ENCODE data around the gene CREM.

Gene CREM

DNA sequence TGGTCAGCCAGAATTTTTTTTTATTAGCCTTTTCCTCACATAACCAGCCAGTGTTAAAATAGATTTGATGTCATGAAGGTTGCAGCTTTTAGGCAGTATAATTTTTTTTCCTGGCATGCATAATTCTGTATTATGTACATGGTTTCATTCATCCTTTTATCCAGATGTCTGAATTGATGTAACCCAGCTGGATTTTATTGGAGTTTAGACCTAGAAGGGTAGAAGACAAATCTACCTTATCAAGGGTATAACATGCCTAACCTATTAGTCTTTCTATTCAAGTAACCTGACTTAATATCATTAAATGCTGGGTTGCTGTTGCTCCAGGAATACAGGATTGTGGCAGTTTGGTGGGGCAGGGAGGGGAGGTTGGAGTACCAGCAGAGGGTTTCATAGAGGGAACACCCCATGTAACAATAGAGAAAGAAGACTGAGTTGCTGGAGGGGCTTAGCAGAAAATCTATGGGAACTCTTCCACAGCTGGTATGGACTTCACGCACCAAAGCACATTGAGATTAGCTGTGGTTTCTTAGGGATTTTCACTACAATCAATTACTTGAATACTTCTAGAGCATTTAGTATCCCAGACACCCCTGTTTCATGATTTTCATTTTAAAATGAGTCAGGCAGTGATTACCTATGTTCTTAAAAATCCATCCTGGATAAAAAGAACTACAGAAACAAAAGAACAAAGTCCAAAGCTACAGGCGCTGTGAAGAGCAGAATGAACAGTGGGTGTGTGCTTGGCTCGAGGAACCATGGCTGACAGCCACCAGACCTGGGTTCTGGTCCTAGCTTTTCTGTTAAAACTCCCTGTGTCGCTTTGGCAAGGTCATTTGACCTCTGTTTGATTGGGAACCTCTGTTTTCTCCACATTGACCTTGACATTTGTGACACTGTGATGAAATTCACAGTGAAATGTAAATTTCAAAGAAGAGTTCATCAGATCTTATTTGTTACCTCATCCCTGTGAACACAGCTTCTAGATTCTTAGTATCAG lies 93.5 kb downstream of the CREM start:
- no peak for DNase-seq (ENCODE audit: low read depth)

DNA sequence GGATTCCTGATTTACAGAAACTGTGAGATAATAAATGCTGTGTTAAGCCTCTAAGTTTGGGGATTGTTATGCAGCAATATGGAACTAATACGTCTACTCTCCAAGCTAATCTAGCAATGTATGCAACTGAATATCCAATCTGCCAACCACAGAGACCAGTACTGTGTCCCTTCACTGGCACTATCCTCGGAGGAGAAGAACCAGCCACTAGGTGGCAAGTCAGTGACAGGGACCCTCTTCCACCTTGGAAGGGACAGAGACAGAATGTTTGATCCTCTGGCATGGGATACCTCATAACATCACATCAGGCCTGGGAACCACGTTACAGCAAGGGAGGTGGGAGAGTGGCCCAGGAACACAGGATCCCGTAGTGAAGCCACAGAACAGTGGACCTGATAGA lies 96.4 kb downstream of the CREM start:
- no peak for DNase-seq (ENCODE audit: low read depth)

DNA sequence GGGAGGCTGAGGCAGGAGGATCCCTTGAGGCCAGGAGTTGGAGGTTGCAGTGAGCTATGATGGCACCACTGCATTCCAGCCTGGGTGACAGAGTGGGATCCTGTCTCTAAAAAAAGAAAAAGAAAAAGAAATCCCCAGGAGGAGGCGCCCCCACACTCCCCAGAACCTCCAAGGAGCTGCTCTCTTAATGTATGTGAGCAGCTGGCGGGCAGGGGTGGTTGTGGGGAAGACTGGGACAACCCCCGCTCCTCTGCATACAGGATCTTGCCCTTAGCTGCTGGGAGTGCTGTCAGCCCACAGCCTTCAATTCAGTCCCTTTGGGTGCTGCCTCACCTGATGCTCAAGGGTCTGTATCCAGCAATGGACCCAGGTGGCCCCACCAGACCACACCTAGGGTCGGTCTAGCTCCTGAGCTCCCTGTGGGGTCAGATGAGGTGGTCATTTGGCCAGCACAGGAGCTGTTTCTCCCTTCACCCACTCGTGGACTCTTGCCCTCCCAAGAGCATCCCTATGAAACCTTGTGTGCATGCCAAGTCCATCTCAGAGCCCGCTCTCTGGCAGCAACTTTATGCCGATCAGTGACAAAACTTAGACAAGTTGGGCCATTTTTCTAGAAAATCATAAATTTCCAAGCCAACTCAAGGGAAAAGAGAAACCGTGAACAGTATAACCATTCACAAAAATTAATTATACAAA lies 97.5 kb downstream of the CREM start:
- no peak for DNase-seq (ENCODE audit: low read depth)

DNA sequence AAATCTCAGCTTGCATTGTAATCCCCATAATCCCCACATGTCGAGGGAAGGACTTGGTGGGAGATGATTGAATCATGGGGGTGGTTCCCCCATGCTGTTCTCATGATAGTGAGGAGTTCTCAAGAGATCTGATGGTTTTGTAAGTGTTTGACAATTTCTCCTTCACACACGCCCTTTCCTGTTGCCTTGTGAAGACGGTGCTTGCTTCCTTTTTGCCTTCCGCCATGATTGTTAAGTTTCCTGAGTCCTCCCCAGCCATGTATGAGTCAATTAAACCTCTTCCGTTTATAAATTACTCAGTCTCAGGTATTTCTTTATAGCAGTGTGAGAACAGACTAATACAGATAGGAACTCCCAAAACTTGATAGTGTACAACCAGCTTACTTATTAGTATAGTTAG lies 98.6 kb downstream of the CREM start:
- no peak for DNase-seq (ENCODE audit: low read depth)

DNA sequence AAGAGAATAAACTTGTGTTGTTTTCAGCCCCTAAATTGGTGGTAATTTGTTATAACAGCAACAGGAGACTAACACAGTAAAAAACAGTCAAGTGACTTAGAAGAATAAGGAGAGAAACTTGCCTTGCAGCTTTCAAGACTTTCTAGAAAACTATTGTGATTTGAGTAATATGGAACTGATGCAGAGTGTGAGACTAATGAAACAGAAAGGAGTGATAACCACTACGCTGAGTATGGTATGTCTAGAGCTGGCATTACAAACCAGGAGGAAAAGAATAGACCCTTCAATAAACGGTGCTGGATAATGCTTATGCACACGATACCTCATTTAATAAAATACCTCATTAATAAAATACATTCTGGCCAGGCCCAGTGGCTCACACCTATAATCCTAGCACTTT lies 99.9 kb downstream of the CREM start:
- DNase-seq (ENCODE audit: low read depth): no peak

DNA sequence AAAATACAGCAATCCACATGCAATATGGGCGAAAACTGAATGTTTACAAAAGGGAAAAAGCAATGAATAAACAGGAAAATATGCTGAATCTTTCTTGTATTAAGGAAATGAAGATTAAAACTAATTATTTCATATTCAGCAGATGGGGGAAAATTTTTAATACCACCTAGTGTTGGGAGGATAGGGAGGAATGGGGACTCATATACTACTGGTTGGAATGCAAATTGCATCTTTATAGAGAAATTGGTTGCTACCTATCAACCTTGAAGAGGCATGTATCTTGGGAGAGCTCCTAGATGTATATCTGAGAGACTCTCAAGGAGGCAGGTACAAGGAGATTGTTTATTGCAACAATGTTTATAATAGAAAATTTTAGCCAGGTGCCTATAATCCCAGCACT lies 101.4 kb downstream of the CREM start:
- DNase-seq (ENCODE audit: low read depth): no peak

DNA sequence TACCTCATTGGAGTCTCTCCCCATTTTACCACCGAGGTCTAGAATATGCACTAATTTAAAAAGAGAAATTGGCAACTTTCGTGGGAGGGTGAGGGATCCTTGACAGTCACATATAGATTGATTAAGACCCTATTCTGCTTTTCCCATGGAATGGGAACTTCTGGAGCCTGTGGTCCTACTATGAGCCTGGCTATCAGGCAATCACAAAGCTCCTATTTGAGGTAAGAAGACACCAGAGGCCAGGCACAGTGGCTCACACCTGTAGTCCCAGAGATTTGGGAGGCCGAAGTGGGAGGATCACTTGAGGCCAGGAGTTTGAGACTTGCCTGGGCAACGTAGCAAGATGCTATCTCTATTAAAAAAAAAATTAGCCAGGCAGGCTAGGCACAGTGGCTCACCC lies 105.0 kb downstream of the CREM start:
- DNase-seq (ENCODE audit: low read depth): no peak

DNA sequence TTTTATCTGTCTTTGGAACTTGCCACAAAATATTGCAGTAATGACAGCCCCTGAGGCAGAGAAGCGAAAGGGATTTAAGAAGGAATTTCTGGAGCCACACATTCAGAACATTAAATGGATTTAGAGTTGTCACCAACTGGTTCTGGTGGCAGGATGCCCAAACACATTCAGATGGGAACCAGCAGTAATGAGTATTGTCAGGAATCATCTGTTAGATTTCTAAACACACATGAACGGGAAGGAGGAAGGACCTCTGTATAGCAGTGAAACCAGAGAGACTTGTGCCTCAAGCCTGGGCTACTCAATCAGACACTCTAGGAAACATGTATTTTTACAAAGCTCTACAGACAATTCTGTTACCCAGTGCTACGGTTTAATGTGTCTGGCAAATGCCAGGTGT lies 105.9 kb downstream of the CREM start:
- DNase-seq (ENCODE audit: low read depth): no peak

DNA sequence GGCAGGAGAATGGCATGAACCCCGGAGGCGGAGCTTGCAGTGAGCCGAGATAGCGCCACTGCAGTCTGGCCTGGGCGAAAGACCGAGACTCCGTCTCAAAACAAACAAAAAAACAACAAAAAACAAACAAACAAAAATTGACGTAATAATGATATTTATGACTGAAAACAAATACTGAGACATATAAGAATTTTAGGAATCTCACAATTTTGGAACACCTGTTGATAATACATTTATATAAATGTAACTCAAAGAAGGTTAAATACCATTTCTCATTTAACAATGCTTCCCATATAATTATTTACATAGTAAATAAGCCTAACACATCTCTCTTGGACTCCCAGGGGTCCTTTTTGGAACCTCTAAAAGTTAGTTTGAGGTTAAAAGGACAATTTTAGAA lies 107.4 kb downstream of the CREM start:
- no peak for DNase-seq (ENCODE audit: low read depth)

DNA sequence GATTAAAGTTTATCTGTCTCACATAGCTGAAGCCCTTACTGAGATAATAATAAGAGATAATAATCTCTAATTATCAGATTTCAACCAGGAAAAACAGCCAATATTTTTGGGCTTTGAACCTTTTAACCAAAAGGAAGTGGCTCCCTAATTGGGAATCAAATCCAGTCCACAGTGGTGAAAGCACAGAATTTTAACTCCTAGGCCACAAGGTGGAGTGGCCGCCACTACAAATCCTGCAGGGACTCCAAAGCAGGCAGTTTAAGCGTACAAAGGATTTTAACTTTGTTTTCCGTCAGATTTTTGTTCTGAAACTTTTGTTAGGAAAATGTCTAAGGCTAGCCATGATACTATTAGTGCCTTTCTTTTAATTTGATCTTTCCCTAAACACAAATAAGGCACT lies 110.1 kb downstream of the CREM start:
- no peak for DNase-seq (ENCODE audit: low read depth)

DNA sequence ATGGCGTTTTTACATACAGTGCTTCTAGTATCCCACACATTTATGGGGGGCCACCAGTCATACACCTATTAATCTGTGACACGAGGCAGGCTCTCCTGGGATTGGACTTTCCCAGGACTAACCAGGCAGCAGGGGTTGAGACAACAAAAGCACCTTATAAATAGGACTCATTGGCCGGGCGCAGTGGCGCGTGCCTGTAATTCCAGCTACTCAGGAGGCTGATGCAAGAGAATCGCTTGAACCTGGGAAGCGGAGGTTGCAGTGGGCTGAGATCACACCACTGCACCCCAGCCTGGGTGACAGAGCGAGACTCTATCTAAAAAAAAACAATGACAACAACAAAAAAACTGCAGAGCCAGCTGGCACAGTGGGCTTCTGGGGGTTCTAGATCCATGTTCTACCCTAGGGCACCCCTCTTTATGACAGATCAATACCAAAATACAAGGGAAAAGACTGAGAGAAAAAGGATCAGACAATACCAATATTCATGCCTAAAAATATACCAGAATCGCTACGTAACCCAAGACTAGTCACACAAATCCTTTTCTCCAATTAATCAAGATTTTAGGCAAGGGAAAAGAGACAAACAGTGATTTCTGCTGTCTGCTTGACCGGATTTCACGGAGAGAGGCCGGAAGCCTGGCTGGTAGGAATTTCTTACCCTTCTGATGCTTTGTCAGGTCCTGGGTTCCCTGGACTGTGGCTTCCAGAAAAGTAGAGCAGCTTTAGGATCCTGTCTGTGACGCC lies 111.3 kb downstream of the CREM start:
- DNase-seq (ENCODE audit: low read depth): no peak

DNA sequence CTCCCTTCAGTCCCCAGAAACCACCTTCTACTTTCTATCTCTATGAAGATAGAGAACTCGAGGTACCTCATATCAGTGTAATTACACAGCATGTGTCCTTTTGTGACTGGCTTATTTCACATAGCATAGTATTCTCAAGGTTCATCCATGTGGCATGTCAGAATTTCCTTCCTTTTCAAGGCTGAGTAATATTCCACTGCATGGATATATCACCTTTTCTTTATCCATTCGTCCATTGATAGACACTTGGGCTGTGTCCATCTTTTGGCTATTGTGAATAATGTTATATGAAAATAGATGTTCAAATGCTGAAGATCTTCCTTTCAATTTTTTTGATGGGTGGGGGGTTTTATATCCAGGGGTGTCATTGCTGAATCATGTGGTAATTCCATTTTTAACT lies 117.9 kb downstream of the CREM start:
- no peak for DNase-seq (ENCODE audit: low read depth)

DNA sequence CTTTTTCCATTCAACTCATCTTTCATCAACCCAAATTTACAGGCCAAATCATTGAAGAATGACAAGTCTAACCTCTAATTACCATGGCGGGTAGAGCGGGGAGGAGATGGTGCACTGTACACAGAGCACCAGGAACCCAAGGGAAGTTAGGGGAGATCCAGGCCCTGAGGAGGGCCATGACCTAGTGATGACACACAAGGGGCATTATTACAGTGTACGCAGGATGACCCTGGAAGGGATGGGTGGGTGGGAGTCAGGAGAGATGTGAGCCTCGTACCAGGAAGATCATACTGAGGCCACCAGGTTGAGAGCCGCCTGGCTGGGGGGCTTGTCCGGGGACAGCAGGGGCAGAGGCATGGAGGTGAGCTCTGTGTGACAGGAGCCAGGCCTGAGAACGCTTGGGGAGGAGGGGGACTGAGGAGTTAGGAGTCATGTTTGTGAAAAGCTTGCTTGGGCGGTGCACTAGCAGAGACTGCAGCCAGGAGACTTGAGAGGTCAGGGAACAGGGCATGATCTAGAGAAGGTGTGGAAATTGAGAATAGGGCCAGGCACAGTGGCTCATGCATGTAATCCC lies 120.2 kb downstream of the CREM start:
- DNase-seq (ENCODE audit: low read depth): no peak

DNA sequence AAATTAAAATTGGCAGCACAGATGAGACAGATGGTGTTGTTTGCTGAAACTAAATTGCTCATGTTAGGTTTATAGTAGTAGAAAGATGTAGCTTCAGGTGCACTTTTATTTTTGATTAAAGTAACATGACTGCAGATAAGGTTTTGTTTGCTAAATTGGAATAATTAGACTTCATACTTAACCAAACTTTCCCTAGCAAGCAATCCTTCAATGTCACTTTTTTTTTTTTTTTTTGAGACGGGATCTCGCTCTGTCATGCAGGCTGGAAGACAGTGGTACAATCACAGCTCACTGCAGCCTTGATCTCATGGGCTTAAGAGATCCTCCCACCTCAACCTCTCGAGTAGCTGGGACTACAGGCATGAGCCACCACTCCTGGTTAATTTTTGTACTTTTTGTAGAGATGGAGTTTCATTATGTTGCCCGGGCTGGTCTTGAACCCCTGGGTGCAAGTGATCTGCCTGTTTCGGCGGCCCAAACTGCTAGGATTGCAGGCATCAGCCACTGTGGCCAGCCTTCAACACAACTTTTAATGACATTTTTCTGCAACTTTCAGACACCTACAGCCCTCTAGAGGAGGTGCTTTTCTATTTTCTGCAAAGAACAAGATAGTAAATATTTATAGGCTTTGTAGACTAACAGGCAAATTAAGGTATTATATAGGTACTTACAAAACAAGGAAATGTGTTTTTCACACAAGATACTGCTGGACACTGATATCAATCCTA lies 124.9 kb downstream of the CREM start:
- no peak for DNase-seq (ENCODE audit: low read depth)

DNA sequence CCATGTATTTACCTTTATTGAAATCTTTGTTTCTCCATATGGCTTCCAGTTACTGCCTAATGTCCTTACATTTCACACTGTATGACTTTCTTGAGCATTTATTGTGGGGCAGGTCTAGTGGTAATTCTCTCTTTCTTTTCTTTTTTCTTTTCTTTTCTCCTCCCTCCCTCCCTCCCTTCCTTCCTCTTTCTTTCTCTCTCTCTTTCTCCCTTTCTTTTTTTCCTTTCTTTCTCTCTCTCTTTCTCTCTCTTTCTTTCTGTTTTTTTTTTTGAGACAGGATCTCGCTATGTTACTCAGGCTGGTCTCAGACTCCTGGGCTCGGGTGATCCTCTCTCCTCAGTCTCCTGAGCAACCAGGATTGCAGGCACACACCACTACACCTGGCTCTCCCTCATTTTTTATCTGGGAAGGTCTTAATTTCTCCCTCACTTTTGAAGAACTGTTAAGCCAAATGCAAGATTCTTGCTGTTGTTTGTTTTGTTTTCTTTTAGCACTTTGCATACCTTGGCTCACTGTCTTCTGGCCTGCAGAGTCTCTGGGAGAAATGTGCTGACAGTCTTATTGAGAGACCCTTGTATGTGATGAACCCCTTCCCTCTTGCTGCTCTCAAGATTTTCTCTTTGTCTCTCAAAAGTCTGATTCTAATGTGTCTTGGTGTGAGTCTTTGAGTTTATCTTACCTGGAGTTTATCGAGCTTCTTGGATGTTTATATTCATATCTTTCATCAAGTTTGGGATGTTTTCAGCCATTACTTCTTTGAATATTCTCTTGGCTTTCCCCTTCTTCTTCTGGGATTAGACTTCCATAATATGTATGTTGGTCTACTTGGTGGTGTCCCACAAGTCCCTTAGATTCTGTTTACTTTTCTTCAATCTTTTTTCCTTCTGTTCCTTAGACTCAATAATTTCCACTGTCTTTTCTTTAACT lies 130.7 kb downstream of the CREM start:
- no peak for DNase-seq (ENCODE audit: low read depth)

DNA sequence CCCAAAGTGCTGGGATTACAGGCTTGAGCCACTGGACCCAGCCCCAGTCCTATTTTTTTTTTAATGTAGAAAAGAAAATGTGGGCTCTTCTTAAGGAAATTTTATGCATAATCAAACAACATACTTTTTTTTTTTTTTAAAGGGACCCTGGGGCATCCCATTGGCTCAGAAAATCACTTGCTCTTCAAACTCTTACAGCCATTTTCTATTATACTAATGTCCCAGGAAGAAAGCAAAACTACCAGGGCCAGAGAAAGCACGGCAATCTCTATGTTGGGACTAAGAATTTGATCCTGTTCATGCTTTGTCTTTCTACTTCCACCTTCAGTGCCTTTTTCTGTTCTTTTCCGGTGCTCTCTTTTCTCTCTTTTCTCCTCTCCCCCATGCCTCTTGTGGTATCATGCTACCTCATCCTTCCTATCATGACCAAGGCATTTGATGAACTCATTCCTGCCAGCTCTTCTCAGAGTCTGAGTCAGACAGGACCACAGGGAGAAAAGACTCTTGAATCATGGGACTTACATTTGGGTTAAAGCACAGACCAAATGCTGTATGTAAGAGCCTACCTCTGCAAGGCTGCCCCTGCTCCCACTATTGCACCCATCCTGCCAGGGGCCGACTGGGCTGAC lies 133.2 kb downstream of the CREM start:
- DNase-seq (ENCODE audit: low read depth): no peak

DNA sequence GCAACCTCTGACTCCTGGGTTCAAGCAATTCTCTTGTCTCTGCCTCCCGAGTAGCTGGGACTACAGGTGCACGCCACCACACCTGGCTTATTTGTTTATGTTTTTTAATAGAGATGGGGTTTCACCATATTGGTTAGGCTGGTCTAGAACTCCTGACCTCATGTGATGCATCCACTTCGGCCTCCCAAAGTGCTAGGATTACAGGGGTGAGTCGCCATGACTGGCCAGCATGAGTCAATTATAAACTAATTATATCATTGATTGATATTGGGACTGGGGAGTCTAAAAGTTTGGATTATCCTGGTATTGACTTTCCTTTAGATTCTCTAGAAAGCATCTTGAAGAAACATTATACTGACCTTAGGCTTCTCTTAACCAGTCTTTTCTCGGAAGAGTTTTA lies 135.8 kb downstream of the CREM start:
- DNase-seq (ENCODE audit: low read depth): no peak
